SIG-M5 treated with dmso at 0.1 percent for 504 hours (cell line): ENCODE measurements around the gene RPTOR.
"Not testable (repeated sequence)": the region's sequence is repeated elsewhere in the genome, so short reads cannot be mapped to it uniquely, and the experiment has no call there.

Experiments used
- DNase-seq: peaks from one replicate; lab custom pipeline; 2025; ENCODE audit not compliant: unreplicated experiment; lab: John Stamatoyannopoulos, UW

The RPTOR gene

GRCh38 chr17:80544655-80545498 is at the start of gene RPTOR:
Gene RPTOR, plus strand, starts transcription at chr17:80544838. Its CDS starts 792 bp downstream, at chr17:80545630.
- DNase-seq: peak; percentile 85

- no peak for DNase-seq
These were observed 46.9 kb upstream of the RPTOR start for GRCh38 chr17:80497726-80498241.

GRCh38 chr17:80498242-80498919 is 46.3 kb upstream of the RPTOR start:
- no peak for DNase-seq

DNA sequence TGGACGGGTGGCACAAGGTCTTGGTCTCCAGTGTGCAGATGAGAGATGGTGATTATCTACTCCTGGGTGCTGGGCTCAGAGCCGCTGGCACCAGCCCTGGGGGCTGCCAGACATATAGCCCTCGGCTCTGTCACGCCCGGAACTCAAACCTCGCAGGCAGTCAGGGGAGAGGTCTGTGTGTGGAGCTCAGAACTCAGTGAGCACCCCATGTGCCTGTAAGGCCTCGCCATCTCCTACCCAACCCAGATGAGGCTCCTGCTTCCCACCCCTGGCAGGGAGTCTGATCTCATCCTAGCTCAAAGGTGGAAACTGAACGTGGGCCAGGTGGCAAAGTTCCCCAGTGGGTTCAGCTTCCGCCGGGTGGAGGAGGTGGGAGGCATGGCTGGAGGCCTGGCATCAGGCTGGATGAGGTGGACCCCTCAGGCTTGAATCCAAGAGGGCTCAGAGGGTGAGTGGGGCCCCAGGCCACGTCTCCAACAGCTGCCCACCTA is 45.7 kb upstream of the RPTOR start:
- DNase-seq: no peak

DNA sequence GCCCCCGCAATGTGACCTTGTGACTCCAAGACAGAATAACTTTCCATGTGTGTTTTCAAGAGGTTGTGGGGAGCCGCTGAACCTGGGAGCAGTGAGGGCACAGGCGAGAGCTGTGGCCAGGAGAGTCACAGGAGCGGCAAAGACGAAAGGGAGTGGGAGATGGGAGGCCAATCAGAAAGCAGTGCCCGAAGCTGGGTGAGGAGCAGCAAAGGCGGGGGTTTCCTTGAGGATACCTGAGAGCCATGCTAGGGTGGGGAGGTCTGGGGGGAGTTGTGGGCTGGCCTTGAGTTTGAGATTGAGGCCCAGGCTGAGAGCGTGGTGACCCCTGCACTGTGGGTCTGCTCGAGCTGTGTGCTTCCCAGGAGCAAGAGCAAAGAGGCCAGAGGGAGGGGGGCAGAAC is 45.1 kb upstream of the RPTOR start:
- DNase-seq: no peak

- no peak for DNase-seq
These were observed 44.5 kb upstream of the RPTOR start for GRCh38 chr17:80499961-80500665.

- no peak for DNase-seq
These were observed 42.7 kb upstream of the RPTOR start for GRCh38 chr17:80501741-80502577.

DNA sequence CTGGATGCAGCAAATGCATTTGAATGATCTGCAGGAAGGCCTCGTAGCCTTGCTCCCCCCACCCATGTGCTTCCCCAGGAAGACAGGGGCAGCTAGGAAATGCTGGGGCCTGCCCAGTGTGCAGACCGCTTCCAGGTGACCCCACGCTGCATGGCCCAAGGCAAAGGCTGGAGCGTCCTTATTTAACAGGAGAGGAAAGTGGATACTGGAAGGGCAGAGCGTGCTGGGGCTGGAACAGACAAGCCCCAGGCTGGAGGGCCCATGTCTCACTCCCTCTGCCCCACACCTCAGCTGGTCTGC is 42.1 kb upstream of the RPTOR start:
- no peak for DNase-seq

- DNase-seq: no peak
These were observed 41.6 kb upstream of the RPTOR start for GRCh38 chr17:80503031-80503430.

DNA sequence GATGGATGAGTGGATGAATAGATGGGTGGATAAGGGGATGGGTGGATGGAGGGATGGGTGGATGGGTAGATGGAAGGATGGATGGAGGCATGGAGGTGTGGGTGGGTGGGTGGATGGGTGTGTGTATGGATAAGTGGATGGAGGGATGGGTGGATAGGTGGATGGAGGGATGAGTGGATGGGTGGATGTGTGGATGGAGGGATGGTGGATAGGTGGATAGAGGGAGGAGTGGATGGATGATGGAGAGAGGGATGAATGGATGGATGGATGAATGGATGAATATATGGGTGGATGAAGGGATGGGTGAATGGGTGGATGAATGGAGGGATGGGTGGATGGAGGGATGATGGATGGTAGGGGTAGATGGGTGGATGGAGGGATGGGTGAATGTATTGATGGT is 40.7 kb upstream of the RPTOR start:
- no peak for DNase-seq

DNA sequence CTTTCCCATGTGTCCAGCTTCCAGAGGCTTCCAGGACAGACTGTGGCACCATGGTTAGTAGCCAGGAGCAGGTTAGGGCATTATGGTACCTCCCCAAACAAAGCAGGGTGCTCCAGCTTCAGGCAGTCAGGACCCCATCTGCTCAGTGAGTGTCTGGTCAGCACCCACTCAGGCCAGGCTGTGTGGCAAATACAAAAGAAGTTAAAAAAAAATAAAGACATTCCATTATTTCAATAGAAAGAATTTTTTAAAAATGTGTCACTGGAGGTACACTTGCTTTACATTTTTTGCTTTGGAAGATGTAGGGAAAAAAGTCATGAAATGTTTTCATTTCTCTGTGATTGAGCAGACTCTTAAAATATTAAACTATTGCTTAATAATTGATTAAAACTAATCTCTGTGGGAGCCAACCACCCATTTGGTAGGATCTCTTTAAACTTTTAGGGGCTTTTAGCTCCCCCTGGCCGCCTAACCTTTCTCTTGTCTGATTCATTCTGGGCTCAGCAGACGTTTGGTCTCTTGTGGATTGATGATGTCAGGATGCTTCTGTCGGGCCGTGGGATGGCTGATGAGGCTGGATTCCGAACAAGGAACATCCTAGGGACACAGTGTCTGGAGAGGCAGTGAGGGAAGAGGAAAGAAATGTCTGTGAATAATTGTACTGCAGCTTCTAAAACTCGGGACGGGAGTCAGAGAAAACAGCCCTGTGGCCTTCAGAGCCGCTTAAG is 39.8 kb upstream of the RPTOR start:
- no peak for DNase-seq

GRCh38 chr17:80507177-80507576 is 37.5 kb upstream of the RPTOR start:
- DNase-seq: not testable (repeated sequence)

GRCh38 chr17:80507965-80508364 is 36.7 kb upstream of the RPTOR start:
- no peak for DNase-seq

- no peak for DNase-seq
These were observed 35.3 kb upstream of the RPTOR start for GRCh38 chr17:80509311-80509710.

- no peak for DNase-seq
These were observed 34.5 kb upstream of the RPTOR start for GRCh38 chr17:80510132-80510531.

- DNase-seq: no peak
These were observed 33.9 kb upstream of the RPTOR start for GRCh38 chr17:80510772-80511171.

- DNase-seq: no peak
These were observed 33.1 kb upstream of the RPTOR start for GRCh38 chr17:80511222-80512180.

- DNase-seq: no peak
These were observed 32.4 kb upstream of the RPTOR start for GRCh38 chr17:80512233-80512632.

DNA sequence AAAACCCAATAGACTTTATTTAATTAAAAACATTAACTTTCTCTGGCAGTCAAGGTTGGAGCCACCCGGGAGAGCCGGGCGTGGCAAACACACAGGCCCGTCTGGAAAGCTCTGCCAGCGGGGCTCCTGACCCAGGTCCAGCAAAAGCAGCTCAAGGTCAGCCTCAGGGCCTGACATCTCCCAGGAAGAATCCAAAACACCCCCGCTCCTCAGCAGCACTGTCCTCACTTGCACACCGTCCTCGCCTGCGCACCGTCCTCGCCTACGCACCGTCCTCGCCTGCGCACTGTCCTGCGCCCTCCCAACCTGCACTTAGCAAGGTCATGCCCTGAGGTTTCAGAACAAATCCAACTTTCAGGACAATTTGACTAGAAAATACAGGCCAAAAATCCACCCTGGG is 31.4 kb upstream of the RPTOR start:
- DNase-seq: no peak
